ENCODE results near the gene GRK4.

The GRK4 gene

DNA sequence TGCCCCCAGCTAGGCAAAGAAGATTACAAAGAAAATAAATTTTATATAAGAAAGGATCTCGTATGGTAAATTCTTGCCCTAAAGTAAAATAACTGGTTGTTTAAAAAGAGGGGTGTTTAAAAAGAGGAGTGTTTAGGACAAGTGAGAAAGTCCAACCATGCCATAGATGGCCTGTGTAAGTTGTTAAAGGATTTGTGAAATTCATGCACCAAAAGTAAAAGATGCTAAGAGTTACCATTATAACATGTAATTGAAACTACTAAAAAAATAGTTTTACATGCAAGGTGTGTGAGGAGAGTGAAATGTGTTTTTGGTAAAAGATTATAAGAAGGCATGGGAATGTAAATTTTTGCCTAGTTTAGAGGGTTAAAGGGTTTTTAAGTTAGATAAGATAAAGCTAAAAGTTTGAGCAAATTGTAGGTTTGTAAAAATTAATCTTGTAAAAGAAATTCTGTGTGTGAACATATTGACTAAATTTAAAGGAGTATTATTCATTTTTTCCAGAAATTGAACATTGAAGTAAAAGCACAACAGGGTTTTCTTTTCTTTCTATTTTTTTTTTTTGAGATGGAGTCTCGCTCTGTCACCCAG is 90.9 kb downstream of the GRK4 start:
- Histone ChIP-seq H3K9ac (ENCODE audit: low read depth, low read length) (no peak overlapping the region), H4K20me1 (ENCODE audit: insufficient read depth, low read length) (no peaks in the 10 kb centered on the region), H3K4me3 (ENCODE audit: low read depth in 1 of 2, low read length in 2 of 2) (no peak overlapping the region), H3K36me3 (ENCODE audit: insufficient read depth, low read length) (no peaks in the 10 kb centered on the region), H3K9me3 (ENCODE audit: insufficient read depth, low read length, severe bottlenecking) (peaks cover 23% of the 10 kb centered on the region), H3K4me2 (ENCODE audit: insufficient read depth, low read length) (no peak overlapping the region), H3K79me2 (ENCODE audit: insufficient read depth, low read length) (no peaks in the 10 kb centered on the region), H3K27ac (ENCODE audit: low read length) (no peak overlapping the region), H3K4me1 (ENCODE audit: insufficient read depth, low read length) (no peaks in the 10 kb centered on the region), H3K27me3 (ENCODE audit: insufficient read depth, low read length, poor library complexity) (peaks cover 3% of the 10 kb centered on the region), H2AFZ (ENCODE audit: low read depth, low read length) (no peak overlapping the region)
- DNase-seq: no peak
- ATAC-seq (ENCODE audit: insufficient read depth, low read depth): no peak
- TF ChIP-seq, protein P1, sequence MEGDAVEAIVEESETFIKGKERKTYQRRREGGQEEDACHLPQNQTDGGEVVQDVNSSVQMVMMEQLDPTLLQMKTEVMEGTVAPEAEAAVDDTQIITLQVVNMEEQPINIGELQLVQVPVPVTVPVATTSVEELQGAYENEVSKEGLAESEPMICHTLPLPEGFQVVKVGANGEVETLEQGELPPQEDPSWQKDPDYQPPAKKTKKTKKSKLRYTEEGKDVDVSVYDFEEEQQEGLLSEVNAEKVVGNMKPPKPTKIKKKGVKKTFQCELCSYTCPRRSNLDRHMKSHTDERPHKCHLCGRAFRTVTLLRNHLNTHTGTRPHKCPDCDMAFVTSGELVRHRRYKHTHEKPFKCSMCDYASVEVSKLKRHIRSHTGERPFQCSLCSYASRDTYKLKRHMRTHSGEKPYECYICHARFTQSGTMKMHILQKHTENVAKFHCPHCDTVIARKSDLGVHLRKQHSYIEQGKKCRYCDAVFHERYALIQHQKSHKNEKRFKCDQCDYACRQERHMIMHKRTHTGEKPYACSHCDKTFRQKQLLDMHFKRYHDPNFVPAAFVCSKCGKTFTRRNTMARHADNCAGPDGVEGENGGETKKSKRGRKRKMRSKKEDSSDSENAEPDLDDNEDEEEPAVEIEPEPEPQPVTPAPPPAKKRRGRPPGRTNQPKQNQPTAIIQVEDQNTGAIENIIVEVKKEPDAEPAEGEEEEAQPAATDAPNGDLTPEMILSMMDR (IDR thresholded peaks at IDR 0.05; ENCODE audit: borderline replicate concordance, extremely low read depth, low read length, poor library complexity, severe bottlenecking): no peak
- TF ChIP-seq EZH2 (IDR thresholded peaks at IDR 0.05; ENCODE audit: borderline replicate concordance, low read depth, low read length, severe bottlenecking): no peak

DNA sequence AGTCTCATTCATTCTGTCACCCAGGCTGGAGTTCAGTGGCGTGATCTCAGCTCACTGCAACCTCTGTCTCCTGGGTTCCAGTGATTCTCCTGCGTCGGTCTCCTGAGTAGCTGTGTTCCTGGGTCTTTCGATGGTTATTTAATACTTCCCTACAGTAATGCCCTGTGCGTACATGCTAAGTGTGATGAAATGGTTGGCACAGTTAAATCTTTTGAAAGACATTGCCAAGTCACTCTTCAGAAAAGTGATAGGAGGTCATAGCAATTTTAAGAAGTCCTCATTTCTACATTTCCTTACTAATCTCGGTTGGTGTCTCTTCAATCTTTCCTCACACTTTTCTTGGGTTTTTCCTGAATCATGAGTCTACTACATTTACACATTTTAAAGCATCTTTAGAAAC is 96.6 kb downstream of the GRK4 start:
- Histone ChIP-seq H3K9me3 (ENCODE audit: insufficient read depth, low read length, severe bottlenecking) (peaks cover 12% of the 10 kb centered on the region), H3K79me2 (ENCODE audit: insufficient read depth, low read length) (no peaks in the 10 kb centered on the region), H3K9ac (ENCODE audit: low read depth, low read length) (no peak overlapping the region), H3K4me1 (ENCODE audit: insufficient read depth, low read length) (no peaks in the 10 kb centered on the region), H3K27ac (ENCODE audit: low read length) (no peak overlapping the region), H3K27me3 (ENCODE audit: insufficient read depth, low read length, poor library complexity) (no peaks in the 10 kb centered on the region), H2AFZ (ENCODE audit: low read depth, low read length) (no peak overlapping the region), H4K20me1 (ENCODE audit: insufficient read depth, low read length) (no peaks in the 10 kb centered on the region), H3K36me3 (ENCODE audit: insufficient read depth, low read length) (no peaks in the 10 kb centered on the region), H3K4me2 (ENCODE audit: insufficient read depth, low read length) (no peak overlapping the region), H3K4me3 (ENCODE audit: low read depth in 1 of 2, low read length in 2 of 2) (no peak overlapping the region)
- TF ChIP-seq, protein P1 (IDR thresholded peaks at IDR 0.05; ENCODE audit: borderline replicate concordance, extremely low read depth, low read length, poor library complexity, severe bottlenecking): no peak
- TF ChIP-seq EZH2 (IDR thresholded peaks at IDR 0.05; ENCODE audit: borderline replicate concordance, low read depth, low read length, severe bottlenecking): no peak
- DNase-seq (no peak), ATAC-seq (ENCODE audit: insufficient read depth, low read depth) (no peak)

DNA sequence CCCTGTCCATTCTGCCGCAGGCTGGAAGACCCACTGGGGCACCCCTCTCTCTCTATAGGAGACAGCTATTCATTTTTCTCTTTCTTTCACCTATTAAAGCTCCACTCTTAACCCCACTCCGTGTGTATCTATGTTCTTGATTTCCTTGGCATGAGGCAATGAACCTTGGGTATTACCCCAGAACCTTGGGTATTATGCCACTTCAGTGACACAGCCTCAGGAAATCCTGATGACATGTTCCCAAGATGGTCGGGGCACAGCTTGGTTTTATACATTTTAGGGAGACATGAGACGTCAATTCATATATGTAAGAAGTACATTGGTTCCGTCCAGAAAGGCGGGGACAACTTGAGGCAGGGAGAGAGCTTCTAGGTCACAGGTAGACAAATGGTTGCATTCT is 97.6 kb downstream of the GRK4 start:
- H3K9me3 ChIP-seq (ENCODE audit: insufficient read depth, low read length, severe bottlenecking): peaks cover 3% of the 10 kb centered on the region
- no peak overlapping the region for H3K9ac ChIP-seq (ENCODE audit: low read depth, low read length)
- TF ChIP-seq EZH2 (IDR thresholded peaks at IDR 0.05; ENCODE audit: borderline replicate concordance, low read depth, low read length, severe bottlenecking): no peak
- TF ChIP-seq, protein P1 (IDR thresholded peaks at IDR 0.05; ENCODE audit: borderline replicate concordance, extremely low read depth, low read length, poor library complexity, severe bottlenecking): no peak
- no peaks in the 10 kb centered on the region for H3K4me1 ChIP-seq (ENCODE audit: insufficient read depth, low read length)
- H3K27me3 ChIP-seq (ENCODE audit: insufficient read depth, low read length, poor library complexity): no peaks in the 10 kb centered on the region
- no peak overlapping the region for H3K4me3 ChIP-seq (ENCODE audit: low read depth in 1 of 2, low read length in 2 of 2)
- H2AFZ ChIP-seq (ENCODE audit: low read depth, low read length): no peak overlapping the region
- H4K20me1 ChIP-seq (ENCODE audit: insufficient read depth, low read length): no peaks in the 10 kb centered on the region
- H3K36me3 ChIP-seq (ENCODE audit: insufficient read depth, low read length): no peaks in the 10 kb centered on the region
- no peak overlapping the region for H3K4me2 ChIP-seq (ENCODE audit: insufficient read depth, low read length)
- H3K27ac ChIP-seq (ENCODE audit: low read length): no peak overlapping the region
- DNase-seq (no peak), ATAC-seq (ENCODE audit: insufficient read depth, low read depth) (no peak)
- no peaks in the 10 kb centered on the region for H3K79me2 ChIP-seq (ENCODE audit: insufficient read depth, low read length)

All from DND-41 (cell line).